GM23248 (cell line): Measurements from ENCODE around the gene TMEM255B. TPM values are rescaled to one million over a fixed set of nuclear protein-coding genes. Genes with fewer than 3 reads are reported as not detected.

ENCODE experiments used
- DNase-seq: peaks from one replicate; pipeline ENCODE4 v3.0.0-alpha.2; 2015
- H2AFZ ChIP-seq: fragments of 200-600 bp; sonication (generic); 2 replicates; pipeline ENCODE4 v1.6.1; 2016; ENCODE audit warnings: antibody characterized with exemption
- H3F3A ChIP-seq: fragments of 200-600 bp; sonication (generic); 2 replicates; pipeline ENCODE4 v1.6.1; 2016; ENCODE audit warnings: mild to moderate bottlenecking, antibody characterized with exemption, mixed run types; ENCODE audit not compliant: insufficient read depth
- H3K27ac ChIP-seq: fragments of 200-600 bp; sonication (generic); 2 replicates; pipeline ENCODE4 v1.5.1; 2016; ENCODE audit warnings: mild to moderate bottlenecking
- H3K27me3 ChIP-seq: fragments of 200-600 bp; sonication (generic); replicated peaks from 2 replicates; pipeline ENCODE4 v1.6.1; 2016; ENCODE audit warnings: mild to moderate bottlenecking; ENCODE audit not compliant: insufficient read depth
- H3K36me3 ChIP-seq: fragments of 200-600 bp; sonication (generic); 2 replicates; pipeline ENCODE4 v1.6.1; 2016; ENCODE audit warnings: low read depth, mild to moderate bottlenecking
- H3K4me1 ChIP-seq: fragments of 200-600 bp; sonication (generic); 2 replicates; pipeline ENCODE4 v1.6.1; 2016; ENCODE audit warnings: mild to moderate bottlenecking; ENCODE audit not compliant: insufficient read depth
- H3K4me2 ChIP-seq: fragments of 200-600 bp; sonication (generic); one replicate; pipeline ENCODE4 v1.6.1; 2016; ENCODE audit warnings: mild to moderate bottlenecking; ENCODE audit not compliant: unreplicated experiment
- H3K4me3 ChIP-seq: fragments of 200-600 bp; sonication (generic); 2 replicates; pipeline ENCODE4 v1.5.1; 2016; ENCODE audit warnings: mild to moderate bottlenecking
- H3K79me2 ChIP-seq: fragments of 200-600 bp; sonication (generic); 2 replicates; pipeline ENCODE4 v1.6.1; 2016; ENCODE audit warnings: mild to moderate bottlenecking; ENCODE audit not compliant: insufficient read depth
- H3K9ac ChIP-seq: fragments of 200-600 bp; sonication (generic); 2 replicates; pipeline ENCODE4 v1.6.1; 2016; ENCODE audit warnings: mild to moderate bottlenecking
- H3K9me2 ChIP-seq: fragments of 200-600 bp; sonication (generic); 2 replicates; pipeline ENCODE4 v1.6.1; 2016; ENCODE audit warnings: mixed run types, mild to moderate bottlenecking, moderate library complexity; ENCODE audit not compliant: insufficient read depth
- H3K9me3 ChIP-seq: fragments of 200-600 bp; sonication (generic); one replicate; pipeline ENCODE4 v1.6.1; 2017; ENCODE audit warnings: low read depth
- H4K20me1 ChIP-seq: fragments of 200-600 bp; sonication (generic); 2 replicates; pipeline ENCODE4 v1.6.0; 2016; ENCODE audit not compliant: insufficient read depth
- EZH2 ChIP-seq: fragments of 200-600 bp; sonication (generic); IDR thresholded peaks from 2 replicates; pipeline ENCODE4 v1.6.1; 2018; ENCODE audit warnings: antibody characterized with exemption, mild to moderate bottlenecking; ENCODE audit not compliant: insufficient read depth, poor library complexity, severe bottlenecking
- EZH2phosphoT487 ChIP-seq: fragments of 200-600 bp; sonication (generic); IDR thresholded peaks from 2 replicates; pipeline ENCODE4 v1.6.1; 2018; ENCODE audit warnings: antibody characterized with exemption, moderate library complexity, mild to moderate bottlenecking, low read depth; ENCODE audit not compliant: insufficient read depth
- whole genome bisulfite sequencing, 2 experiments: methylation state at CpG; one replicate each; pipeline ENCODE4 v1.1.6; 2015 to 2017; ENCODE audit warnings: low lambda C conversion rate in 2 of 2, low coverage in 1 of 2; ENCODE audit errors: missing lambda C conversion rate in 2 of 2; 5-methylcytosine and 5-hydroxymethylcytosine counted together
- in situ Hi-C: fragments of 300-500 bp; cut with MboI; formaldehyde crosslinking; loops from 2 replicates; pipeline ENCODE4 v1.15.0; 2020
- polyA plus RNA-seq: library from polyadenylated mRNA; unstranded; fragments of >200 nt; fragmentation: Nextera tagmentation; extraction: Ambion mirVana; gene quantifications from 2 replicates; pipeline ENCODE4 v1.2.1, GENCODE V29; 2016
- total RNA-seq: library from RNA; depleted of rRNA; stranded (reverse); fragments of >200 nt; shearing (Covaris generic); gene quantifications from 2 replicates; pipeline ENCODE4 v1.2.3, GENCODE V29; 2014

Gene TMEM255B
- total and polyA plus RNA-seq, 2 experiments from 2014 or later = 8.2 TPM; not detected in 1

DNA sequence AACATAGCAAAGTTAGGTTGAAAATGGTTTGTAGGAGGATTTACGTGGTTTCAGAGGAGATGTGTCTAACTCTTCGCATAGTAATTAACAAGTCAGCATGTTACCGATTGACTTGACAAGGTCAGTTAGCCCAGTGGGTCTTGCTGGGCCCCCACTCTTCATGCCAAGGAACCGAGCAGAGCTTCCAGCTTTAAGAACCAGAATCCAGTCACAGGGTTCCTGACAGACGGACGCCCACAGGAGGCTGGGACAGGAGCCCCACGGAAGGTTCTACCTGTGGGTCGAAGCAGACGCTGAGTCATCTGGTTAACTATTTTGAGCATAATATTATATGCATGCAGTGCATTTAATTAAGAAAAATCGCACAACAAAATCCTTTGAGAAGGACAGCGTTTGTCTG lies 3.5 kb downstream of the TMEM255B start:
- WGBS, 2 experiments = 90 to 92% methylated on average over 11 of the region's 11 CpGs
- H3K27ac ChIP-seq = no peak overlapping the region
- TF ChIP-seq EZH2phosphoT487 = no peak
- no peak for TF ChIP-seq EZH2
- no peaks in the 10 kb centered on the region for H4K20me1 ChIP-seq
- H3K79me2 ChIP-seq = no peaks in the 10 kb centered on the region
- no peak overlapping the region for H3K4me2 ChIP-seq
- no peaks in the 10 kb centered on the region for H3K36me3 ChIP-seq
- no peaks in the 10 kb centered on the region for H3K9me2 ChIP-seq
- H3K27me3 ChIP-seq = peaks cover 23% of the 10 kb centered on the region
- no peaks in the 10 kb centered on the region for H3F3A ChIP-seq
- no peak overlapping the region for H2AFZ ChIP-seq
- no peak overlapping the region for H3K9ac ChIP-seq
- no peak overlapping the region for H3K4me3 ChIP-seq
- in situ Hi-C loops = no loop called here
- H3K9me3 ChIP-seq = no peaks in the 10 kb centered on the region
- DNase-seq = no peak
- 0 out of 2 replicates have a peak, but pooled peaks cover 5% of the 10 kb centered on the region for H3K4me1 ChIP-seq

DNA sequence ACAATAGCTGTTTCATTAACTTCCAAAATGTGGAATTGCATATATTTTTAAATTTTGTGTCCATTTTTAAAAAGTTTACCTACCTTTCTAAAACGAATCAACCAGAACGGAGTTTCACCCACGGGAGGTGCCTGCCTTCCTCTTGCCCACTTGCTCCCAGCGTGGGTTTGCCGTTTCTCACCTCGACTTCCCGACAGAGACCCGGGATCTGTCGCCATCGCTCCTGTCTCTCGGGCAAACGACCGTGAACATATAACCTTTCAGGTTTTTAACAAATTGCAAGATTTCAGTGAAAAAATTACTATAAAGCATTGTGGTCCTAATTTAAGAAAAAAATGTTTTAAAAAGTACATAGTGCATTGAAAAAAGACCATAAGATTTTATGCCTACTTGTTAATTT lies 4.2 kb downstream of the TMEM255B start:
- Histone ChIP-seq H3K9me2 (no peaks in the 10 kb centered on the region), H3K27me3 (peaks cover 23% of the 10 kb centered on the region), H2AFZ (no peak overlapping the region), H3K79me2 (no peaks in the 10 kb centered on the region), H3K4me3 (no peak overlapping the region), H3F3A (no peaks in the 10 kb centered on the region), H3K9ac (no peak overlapping the region), H3K9me3 (no peaks in the 10 kb centered on the region), H4K20me1 (no peaks in the 10 kb centered on the region), H3K4me1 (0 out of 2 replicates have a peak, but pooled peaks cover 5% of the 10 kb centered on the region), H3K4me2 (no peak overlapping the region), H3K36me3 (no peaks in the 10 kb centered on the region), H3K27ac (no peak overlapping the region)
- WGBS, 2 experiments = 92 to 93% methylated on average over 13 of the region's 13 CpGs
- in situ Hi-C loops = no loop called here
- no peak for DNase-seq
- TF ChIP-seq EZH2 (no peak), EZH2phosphoT487 (no peak)

DNA sequence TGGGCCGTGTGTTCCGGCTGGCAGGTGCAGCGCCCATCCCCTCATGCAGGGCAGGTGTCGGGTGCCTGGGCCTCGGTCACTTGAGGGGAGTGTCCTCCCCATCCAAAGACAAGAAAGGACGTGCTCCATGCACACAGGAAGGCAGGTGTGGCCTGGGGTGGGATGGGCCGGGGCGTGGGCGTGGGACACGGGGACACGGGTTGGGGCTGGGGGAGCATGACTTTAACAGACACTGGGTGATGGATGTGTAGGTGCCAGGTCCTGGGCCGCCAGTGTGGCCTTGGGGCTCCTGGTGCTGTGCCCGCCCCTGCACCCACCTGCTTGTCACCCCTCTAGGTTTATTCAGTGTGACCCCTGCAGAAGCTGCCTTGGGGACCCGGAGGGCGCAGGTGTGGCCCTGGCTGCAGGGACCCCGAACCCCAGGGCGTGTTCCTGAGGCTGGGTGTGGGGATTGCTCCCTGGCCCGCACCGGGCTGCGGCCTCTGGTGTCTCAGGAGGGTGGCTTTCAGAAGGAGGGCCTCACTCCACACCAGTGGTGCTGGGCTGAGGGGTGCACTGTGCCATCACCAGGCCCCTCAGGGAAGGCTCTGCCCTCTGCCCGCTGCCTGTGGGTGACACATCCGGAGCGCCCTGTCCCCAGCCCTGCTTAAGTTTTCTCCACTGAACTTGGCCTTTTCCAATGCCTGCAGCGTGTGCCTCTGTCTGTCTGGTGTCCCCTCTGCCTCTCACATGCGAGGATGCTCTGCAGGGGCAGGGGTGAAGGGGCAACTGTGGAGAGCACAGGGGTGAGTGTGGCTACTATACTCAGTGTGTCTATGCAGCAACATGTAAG lies 5.2 kb downstream of the TMEM255B start:
- Histone ChIP-seq H3K9me2 (no peaks in the 10 kb centered on the region), H3K79me2 (no peaks in the 10 kb centered on the region), H3K9ac (no peak overlapping the region), H3F3A (no peaks in the 10 kb centered on the region), H3K27me3 (peaks cover 23% of the 10 kb centered on the region), H2AFZ (no peak overlapping the region), H3K27ac (no peak overlapping the region), H3K4me1 (0 out of 2 replicates have a peak, but pooled peaks cover 5% of the 10 kb centered on the region), H3K9me3 (no peaks in the 10 kb centered on the region), H3K4me3 (no peak overlapping the region), H3K36me3 (no peaks in the 10 kb centered on the region), H4K20me1 (no peaks in the 10 kb centered on the region), H3K4me2 (no peak overlapping the region)
- in situ Hi-C loops = no loop called here
- no peak for TF ChIP-seq EZH2
- no peak for TF ChIP-seq EZH2phosphoT487
- no peak for DNase-seq
- 90 to 92% methylated on average over 17 to 25 of the region's 25 CpGs for WGBS, 2 experiments

DNA sequence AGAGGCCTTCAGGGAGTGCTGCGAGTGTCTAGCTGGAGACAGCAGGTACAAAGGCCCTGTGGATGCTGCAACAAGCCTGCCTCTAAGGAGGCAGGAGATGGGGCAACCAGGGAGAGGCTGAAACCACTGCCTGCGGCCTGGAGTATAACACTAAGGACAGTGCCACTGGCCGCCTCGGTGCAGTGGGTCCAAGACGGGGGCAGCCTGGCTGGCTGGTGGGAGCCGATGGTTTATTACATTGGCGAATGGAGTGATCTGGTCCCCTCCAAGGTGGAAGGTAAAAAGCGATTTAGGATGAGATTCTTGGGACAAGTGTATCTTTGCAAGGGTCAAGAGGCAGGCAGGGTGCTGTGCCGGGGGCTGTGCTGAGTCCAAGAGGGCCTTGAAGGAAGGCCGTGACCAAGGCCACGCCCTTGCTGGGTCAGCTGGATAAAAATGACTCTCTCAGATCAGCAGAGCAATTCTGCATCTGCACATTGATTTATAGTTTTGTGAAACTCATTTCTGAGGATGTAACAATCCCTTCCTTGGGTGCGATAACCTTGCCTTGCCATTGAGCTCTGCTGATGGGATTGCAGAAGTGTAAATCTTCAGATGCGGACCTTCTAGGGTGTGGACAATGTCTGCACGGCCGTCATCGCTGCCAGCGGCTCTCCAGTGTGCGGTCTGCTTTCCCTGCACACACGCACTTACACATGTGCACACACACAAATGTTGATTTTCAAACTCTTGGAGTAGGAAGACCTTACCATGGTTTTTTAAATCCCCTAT lies 6.0 kb downstream of the TMEM255B start:
- Histone ChIP-seq H2AFZ (no peak overlapping the region), H3K4me1 (no peaks in the 10 kb centered on the region), H3K4me3 (no peak overlapping the region), H3K27ac (no peak overlapping the region), H3F3A (no peaks in the 10 kb centered on the region), H3K27me3 (peaks cover 16% of the 10 kb centered on the region), H3K9me2 (no peaks in the 10 kb centered on the region), H4K20me1 (no peaks in the 10 kb centered on the region), H3K9me3 (no peaks in the 10 kb centered on the region), H3K9ac (no peak overlapping the region), H3K79me2 (no peaks in the 10 kb centered on the region), H3K4me2 (no peak overlapping the region), H3K36me3 (no peaks in the 10 kb centered on the region)
- TF ChIP-seq EZH2 = no peak
- TF ChIP-seq EZH2phosphoT487 = no peak
- in situ Hi-C loops = no loop called here
- WGBS, 2 experiments = 54 to 55% methylated on average over 19 of the region's 19 CpGs
- DNase-seq = no peak
